Erythroblast (primary cell): ENCODE results near the gene AKAP13.

ENCODE experiments used
- GATA1 ChIP-seq: IDR thresholded peaks from 2 replicates; pipeline ENCODE4 v1.6.1; 2011; ENCODE audit warnings: low read depth, mild to moderate bottlenecking, control low read depth, low read length, moderate library complexity
- POLR2A ChIP-seq: IDR thresholded peaks from 2 replicates; pipeline ENCODE4 v1.6.1; 2011; ENCODE audit warnings: mild to moderate bottlenecking, low read length

- TF ChIP-seq POLR2A: no peak
- TF ChIP-seq GATA1: no peak
Measured at GRCh38 chr15:85632014-85632413, 251.6 kb downstream of the AKAP13 start.
